ENCODE measurements around the gene LURAP1L. TPM values are rescaled to one million over a fixed set of nuclear protein-coding genes. Genes with fewer than 3 reads are reported as not detected.

Gene LURAP1L
- total and polyA plus RNA-seq, 9 of the 15 experiments (the other 6 are each of a cell fraction or from before 2014, with no cell fraction given) = 0.06 to 0.28 (median 0.07) TPM; not detected in 4

DNA sequence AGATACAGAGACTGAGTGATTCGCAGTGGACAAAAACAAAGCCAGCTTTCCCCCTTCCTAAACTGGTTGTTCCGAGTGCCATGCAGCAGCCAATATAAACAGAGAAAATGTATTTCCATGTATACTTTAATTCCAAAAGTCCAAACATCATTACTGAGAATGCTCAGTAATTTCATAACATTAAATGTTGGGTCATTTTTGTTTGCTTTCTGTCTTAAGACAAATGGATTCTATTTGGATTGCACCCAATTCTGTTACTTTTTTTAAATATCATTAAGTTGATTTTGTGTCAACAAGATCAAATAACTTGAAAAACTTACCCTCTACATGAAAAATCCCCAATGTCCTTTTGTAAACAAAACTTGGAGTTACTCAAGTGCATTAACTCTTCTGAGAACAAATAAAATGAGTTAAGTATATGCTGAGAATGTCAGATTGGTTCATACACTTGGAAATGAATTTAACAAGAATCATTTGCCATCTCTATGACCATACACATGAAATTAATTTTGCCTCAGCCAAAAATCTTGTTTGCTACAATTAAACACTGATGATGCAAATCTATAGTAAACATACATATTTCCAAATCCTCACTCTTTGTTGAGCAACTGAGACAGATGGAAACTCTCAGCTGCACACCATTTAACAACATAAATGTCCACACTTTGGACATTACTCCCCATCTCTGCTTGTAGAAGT is 19.4 kb downstream of the LURAP1L start:
- Histone ChIP-seq H3K9ac (ENCODE audit: insufficient read depth in 1 of 2, low read depth in 2 of 2, low read length in 2 of 2) (no peak overlapping the region), H4K20me1 (replicated peaks; ENCODE audit: control insufficient read depth, insufficient read depth, low read length) (no peaks in the 10 kb centered on the region), H3K9me3 (replicated peaks; ENCODE audit: control insufficient read depth, insufficient read depth, low read depth, low read length) (no peaks in the 10 kb centered on the region), H3K9me1 (ENCODE audit: control insufficient read depth, insufficient read depth, low read length) (no peaks in the 10 kb centered on the region), H3K4me2 (ENCODE audit: insufficient read depth, low read length) (no peak overlapping the region), H3K79me2 (ENCODE audit: control insufficient read depth, insufficient read depth, low read length) (no peaks in the 10 kb centered on the region), H3K4me3 (no peak overlapping the region), H2AFZ (ENCODE audit: low read depth, low read length) (no peak overlapping the region), H3K4me1 (replicated peaks in 1 of 2; ENCODE audit: control insufficient read depth in 2 of 2, insufficient read depth in 2 of 2, low read length in 2 of 2) (no peaks in the 10 kb centered on the region), H3K36me3 (ENCODE audit: control insufficient read depth, insufficient read depth, low read length) (no peaks in the 10 kb centered on the region), H3K27ac (ENCODE audit: extremely low read depth, low read depth, low read length) (no peak overlapping the region), H3K27me3 (ENCODE audit: control insufficient read depth in 2 of 2, insufficient read depth in 2 of 2, low read length in 2 of 2) (no peaks in the 10 kb centered on the region)
- intact Hi-C loops (cut with micrococcal nuclease) (no loop called here), in situ Hi-C loops (cut with MboI) (no loop called here)
- DNase-seq (ENCODE audit: extremely low read depth in 1 of 4, low spot score in 3 of 4) = no peak
- FAIRE-seq = no peak
- ATAC-seq = no peak
- no TSS peak for BruUV-seq (replicated peaks)
- ChIA-PET POLR2A (no interaction called here), CTCF (ENCODE audit: low intra/inter-chr PET ratio) (no interaction called here)
- WGBS (ENCODE audit: insufficient coverage, low coverage, missing lambda C conversion rate) = 9% methylated on average over 1 of the region's 2 CpGs
- TF ChIP-seq, protein P1, sequence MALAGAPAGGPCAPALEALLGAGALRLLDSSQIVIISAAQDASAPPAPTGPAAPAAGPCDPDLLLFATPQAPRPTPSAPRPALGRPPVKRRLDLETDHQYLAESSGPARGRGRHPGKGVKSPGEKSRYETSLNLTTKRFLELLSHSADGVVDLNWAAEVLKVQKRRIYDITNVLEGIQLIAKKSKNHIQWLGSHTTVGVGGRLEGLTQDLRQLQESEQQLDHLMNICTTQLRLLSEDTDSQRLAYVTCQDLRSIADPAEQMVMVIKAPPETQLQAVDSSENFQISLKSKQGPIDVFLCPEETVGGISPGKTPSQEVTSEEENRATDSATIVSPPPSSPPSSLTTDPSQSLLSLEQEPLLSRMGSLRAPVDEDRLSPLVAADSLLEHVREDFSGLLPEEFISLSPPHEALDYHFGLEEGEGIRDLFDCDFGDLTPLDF (CRISPR knock-in tag; IDR thresholded peaks at IDR 0.05) = no peak
- TF ChIP-seq ETV1 (tag; conservative IDR thresholded peaks at IDR 0.05; ENCODE audit: low read depth) (no peak), ZNF347 (CRISPR knock-in tag; IDR thresholded peaks at IDR 0.05; ENCODE audit: low read depth) (no peak), TAL1 (IDR thresholded peaks at IDR 0.05) (no peak), HNRNPL (IDR thresholded peaks at IDR 0.05; ENCODE audit: low read depth, low read length) (no peak), KDM1A (IDR thresholded peaks at IDR 0.05) (no peak), ILK (tag; IDR thresholded peaks at IDR 0.05; ENCODE audit: borderline replicate concordance, low read depth) (no peak), NUFIP1 (IDR thresholded peaks at IDR 0.05; ENCODE audit: partially characterized antibody) (no peak), BDP1 (IDR thresholded peaks at IDR 0.05; ENCODE audit: insufficient read depth, insufficient read length) (no peak), CTBP1 (IDR thresholded peaks at IDR 0.05; ENCODE audit: borderline replicate concordance) (no peak), PCBP1 (IDR thresholded peaks at IDR 0.05; ENCODE audit: low read depth, low read length, poor library complexity, severe bottlenecking) (no peak)
- TF ChIP-seq, protein P2, sequence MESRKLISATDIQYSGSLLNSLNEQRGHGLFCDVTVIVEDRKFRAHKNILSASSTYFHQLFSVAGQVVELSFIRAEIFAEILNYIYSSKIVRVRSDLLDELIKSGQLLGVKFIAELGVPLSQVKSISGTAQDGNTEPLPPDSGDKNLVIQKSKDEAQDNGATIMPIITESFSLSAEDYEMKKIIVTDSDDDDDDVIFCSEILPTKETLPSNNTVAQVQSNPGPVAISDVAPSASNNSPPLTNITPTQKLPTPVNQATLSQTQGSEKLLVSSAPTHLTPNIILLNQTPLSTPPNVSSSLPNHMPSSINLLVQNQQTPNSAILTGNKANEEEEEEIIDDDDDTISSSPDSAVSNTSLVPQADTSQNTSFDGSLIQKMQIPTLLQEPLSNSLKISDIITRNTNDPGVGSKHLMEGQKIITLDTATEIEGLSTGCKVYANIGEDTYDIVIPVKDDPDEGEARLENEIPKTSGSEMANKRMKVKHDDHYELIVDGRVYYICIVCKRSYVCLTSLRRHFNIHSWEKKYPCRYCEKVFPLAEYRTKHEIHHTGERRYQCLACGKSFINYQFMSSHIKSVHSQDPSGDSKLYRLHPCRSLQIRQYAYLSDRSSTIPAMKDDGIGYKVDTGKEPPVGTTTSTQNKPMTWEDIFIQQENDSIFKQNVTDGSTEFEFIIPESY (CRISPR knock-in tag; IDR thresholded peaks at IDR 0.05) = no peak
- TF ChIP-seq, protein P3, sequence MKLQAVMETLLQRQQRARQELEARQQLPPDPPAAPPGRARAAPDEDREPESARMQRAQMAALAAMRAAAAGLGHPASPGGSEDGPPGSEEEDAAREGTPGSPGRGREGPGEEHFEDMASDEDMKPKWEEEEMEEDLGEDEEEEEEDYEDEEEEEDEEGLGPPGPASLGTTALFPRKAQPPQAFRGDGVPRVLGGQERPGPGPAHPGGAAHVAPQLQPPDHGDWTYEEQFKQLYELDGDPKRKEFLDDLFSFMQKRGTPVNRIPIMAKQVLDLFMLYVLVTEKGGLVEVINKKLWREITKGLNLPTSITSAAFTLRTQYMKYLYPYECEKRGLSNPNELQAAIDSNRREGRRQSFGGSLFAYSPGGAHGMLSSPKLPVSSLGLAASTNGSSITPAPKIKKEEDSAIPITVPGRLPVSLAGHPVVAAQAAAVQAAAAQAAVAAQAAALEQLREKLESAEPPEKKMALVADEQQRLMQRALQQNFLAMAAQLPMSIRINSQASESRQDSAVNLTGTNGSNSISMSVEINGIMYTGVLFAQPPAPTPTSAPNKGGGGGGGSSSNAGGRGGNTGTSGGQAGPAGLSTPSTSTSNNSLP (IDR thresholded peaks at IDR 0.05; ENCODE audit: borderline replicate concordance, low read depth, low read length) = no peak
